CD4-positive, alpha-beta T cell treated with Interleukin-12 subunit alpha and Interleukin-12 subunit beta, for 1 hour (primary cell): ENCODE measurements around the gene HOXD10.
A peak's percentile ranks its signal among the peaks of the same experiment; 100 is the strongest.

ENCODE experiments used
- DNase-seq: peaks from one replicate; pipeline ENCODE4 v3.0.0-alpha.2; 2020

HOXD10 gene

GRCh38 chr2:176137252-176137580, 20.6 kb downstream of the HOXD10 start:
- DNase-seq, result no peak

GRCh38 chr2:176137906-176138305, 21.3 kb downstream of the HOXD10 start:
- DNase-seq, result no peak

GRCh38 chr2:176138526-176138922, 21.9 kb downstream of the HOXD10 start:
- no peak for DNase-seq

- no peak for DNase-seq
Measured at GRCh38 chr2:176138923-176139660, 22.5 kb downstream of the HOXD10 start.

- DNase-seq, result no peak
Measured at GRCh38 chr2:176139661-176140512, 23.3 kb downstream of the HOXD10 start.

- peak; percentile 60 for DNase-seq
Measured at GRCh38 chr2:176140513-176141317, 24.1 kb downstream of the HOXD10 start.

- DNase-seq, result no peak
Measured at GRCh38 chr2:176142281-176142680, 25.7 kb downstream of the HOXD10 start.

GRCh38 chr2:176145085-176145969, 28.7 kb downstream of the HOXD10 start:
- DNase-seq, result no peak

- DNase-seq, result no peak
Measured at GRCh38 chr2:176146101-176146500, 29.5 kb downstream of the HOXD10 start.

- no peak for DNase-seq
Measured at GRCh38 chr2:176146645-176147044, 30.1 kb downstream of the HOXD10 start.

GRCh38 chr2:176147210-176147799, 30.7 kb downstream of the HOXD10 start:
- no peak for DNase-seq

GRCh38 chr2:176147800-176148496, 31.4 kb downstream of the HOXD10 start:
- no peak for DNase-seq

GRCh38 chr2:176148751-176149421, 32.3 kb downstream of the HOXD10 start:
- DNase-seq, result no peak

- DNase-seq, result no peak
Measured at GRCh38 chr2:176149481-176149938, 32.9 kb downstream of the HOXD10 start.

- DNase-seq, result no peak
Measured at GRCh38 chr2:176149939-176150583, 33.5 kb downstream of the HOXD10 start.

- DNase-seq, result no peak
Measured at GRCh38 chr2:176150584-176151441, 34.2 kb downstream of the HOXD10 start.

- DNase-seq, result no peak
Measured at GRCh38 chr2:176151442-176152287, 35.1 kb downstream of the HOXD10 start, which contains the start of gene HOXD4. HOXD4 (plus strand) TSS chr2:176151550; CDS start chr2:176151634, 84 bp downstream.
